Erythroblast (primary cell): ENCODE data around the gene MAP1LC3A.

ENCODE experiments used
- GATA1 ChIP-seq: IDR thresholded peaks from 2 replicates; pipeline ENCODE4 v1.6.1; 2011; ENCODE audit warnings: low read depth, mild to moderate bottlenecking, control low read depth, low read length, moderate library complexity
- POLR2A ChIP-seq: IDR thresholded peaks from 2 replicates; pipeline ENCODE4 v1.6.1; 2011; ENCODE audit warnings: mild to moderate bottlenecking, low read length

DNA sequence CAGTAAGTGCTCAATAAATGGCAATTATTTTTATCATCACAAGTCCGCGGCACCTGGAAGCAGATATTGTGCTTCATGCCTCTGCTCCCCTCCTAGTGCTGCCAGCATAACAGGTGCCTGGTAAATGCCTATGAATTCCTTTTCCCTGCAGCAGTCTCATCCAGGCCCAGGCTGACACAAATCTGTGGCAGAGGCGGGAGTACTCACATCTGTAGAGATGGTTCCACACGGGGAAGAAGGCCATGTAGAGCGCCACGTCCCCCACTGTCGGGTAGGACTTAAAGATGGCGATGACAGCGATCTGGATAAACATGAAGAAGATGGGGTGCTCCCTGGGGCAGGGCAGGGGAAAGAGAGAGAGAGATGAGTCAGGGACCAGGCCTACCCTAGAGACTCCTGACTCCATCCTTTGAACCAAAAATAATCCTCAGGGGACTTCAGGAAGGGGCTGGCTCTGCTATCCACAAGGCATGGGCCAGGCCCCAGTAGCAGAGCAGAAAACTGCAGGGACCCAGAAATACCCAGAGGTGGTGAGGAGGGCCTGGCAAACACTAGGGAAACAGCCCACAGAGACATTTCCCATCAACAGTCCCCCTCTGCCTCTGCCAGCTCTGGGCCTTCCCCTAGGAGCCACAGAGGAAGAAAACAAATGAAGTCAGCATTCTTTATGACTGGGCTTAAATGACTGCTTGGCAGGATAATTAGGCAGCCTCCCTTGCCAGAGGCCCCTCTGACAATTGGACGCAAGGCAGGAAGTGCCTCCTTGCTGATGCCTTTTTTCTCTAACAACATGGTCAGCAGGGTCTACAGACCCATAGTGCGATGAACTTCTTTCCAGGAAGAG lies 23.0 kb downstream of the MAP1LC3A start:
- TF ChIP-seq POLR2A, result no peak
- no peak for TF ChIP-seq GATA1
